ENCODE data around the gene MUC22. TPM values are rescaled to one million over a fixed set of nuclear protein-coding genes. Genes with fewer than 3 reads are reported as not detected.
A peak's percentile ranks its signal among the peaks of the same experiment; 100 is the strongest.
"Not testable (repeated sequence)": the region's sequence is repeated elsewhere in the genome, so short reads cannot be mapped to it uniquely, and the experiment has no call there.

Gene MUC22
- total and polyA plus RNA-seq, 4 donors = 0.02 to 0.11 (median 0.05) TPM

DNA sequence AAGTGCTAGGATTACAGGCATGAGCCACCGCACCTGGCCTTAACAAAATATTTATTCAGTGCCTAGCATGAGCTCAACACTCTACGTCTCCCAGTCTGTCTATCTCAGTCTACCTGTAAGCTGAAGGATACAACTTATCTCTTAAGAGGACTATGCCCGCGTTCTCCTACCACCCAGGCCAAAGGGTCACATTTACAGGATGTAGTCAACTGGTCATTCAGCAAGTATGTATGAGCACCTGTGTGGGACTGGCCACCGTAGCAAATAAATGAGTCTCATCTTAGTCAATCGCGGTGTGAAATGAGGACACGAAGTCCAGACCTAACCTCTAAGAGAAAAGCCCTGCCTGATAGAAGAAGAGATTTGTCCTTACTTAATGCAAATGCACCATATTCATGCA lies 49.9 kb downstream of the MUC22 start:
- H3K9ac ChIP-seq (ENCODE audit: insufficient read depth in 1 of 2, low read length in 2 of 2) = no peak overlapping the region
- 92 to 97% methylated on average over 8 of the region's 8 CpGs for WGBS, 2 donors
- H3K27ac ChIP-seq (ENCODE audit: low read depth in 1 of 2, low read length in 1 of 2) = no peak overlapping the region
- peaks cover 0 to 2% (median 0%) of the 10 kb centered on the region in 3 donors for H3K27me3 ChIP-seq (ENCODE audit: control insufficient read depth in 3 of 3, insufficient read depth in 3 of 3, low read length in 2 of 3)
- TF ChIP-seq, protein P1, sequence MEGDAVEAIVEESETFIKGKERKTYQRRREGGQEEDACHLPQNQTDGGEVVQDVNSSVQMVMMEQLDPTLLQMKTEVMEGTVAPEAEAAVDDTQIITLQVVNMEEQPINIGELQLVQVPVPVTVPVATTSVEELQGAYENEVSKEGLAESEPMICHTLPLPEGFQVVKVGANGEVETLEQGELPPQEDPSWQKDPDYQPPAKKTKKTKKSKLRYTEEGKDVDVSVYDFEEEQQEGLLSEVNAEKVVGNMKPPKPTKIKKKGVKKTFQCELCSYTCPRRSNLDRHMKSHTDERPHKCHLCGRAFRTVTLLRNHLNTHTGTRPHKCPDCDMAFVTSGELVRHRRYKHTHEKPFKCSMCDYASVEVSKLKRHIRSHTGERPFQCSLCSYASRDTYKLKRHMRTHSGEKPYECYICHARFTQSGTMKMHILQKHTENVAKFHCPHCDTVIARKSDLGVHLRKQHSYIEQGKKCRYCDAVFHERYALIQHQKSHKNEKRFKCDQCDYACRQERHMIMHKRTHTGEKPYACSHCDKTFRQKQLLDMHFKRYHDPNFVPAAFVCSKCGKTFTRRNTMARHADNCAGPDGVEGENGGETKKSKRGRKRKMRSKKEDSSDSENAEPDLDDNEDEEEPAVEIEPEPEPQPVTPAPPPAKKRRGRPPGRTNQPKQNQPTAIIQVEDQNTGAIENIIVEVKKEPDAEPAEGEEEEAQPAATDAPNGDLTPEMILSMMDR (IDR thresholded peaks at IDR 0.05; ENCODE audit: control extremely low read depth, extremely low read depth) = no peak
- H3K4me1 ChIP-seq (ENCODE audit: control insufficient read depth in 5 of 5, insufficient read depth in 5 of 5, low read length in 5 of 5) = peaks cover 0 to 10% (median 0%) of the 10 kb centered on the region in 5 donors
- H3K9me3 ChIP-seq (ENCODE audit: control insufficient read depth in 4 of 4, insufficient read depth in 3 of 4, low read length in 3 of 4) = no peaks in the 10 kb centered on the region
- ATAC-seq (ENCODE audit: insufficient read depth, low FRiP score) = no peak
- H3K36me3 ChIP-seq (ENCODE audit: control insufficient read depth in 4 of 4, insufficient read depth in 4 of 4, low read length in 4 of 4) = no peaks in the 10 kb centered on the region
- H3K4me3 ChIP-seq = no peak overlapping the region
- no peak for DNase-seq

DNA sequence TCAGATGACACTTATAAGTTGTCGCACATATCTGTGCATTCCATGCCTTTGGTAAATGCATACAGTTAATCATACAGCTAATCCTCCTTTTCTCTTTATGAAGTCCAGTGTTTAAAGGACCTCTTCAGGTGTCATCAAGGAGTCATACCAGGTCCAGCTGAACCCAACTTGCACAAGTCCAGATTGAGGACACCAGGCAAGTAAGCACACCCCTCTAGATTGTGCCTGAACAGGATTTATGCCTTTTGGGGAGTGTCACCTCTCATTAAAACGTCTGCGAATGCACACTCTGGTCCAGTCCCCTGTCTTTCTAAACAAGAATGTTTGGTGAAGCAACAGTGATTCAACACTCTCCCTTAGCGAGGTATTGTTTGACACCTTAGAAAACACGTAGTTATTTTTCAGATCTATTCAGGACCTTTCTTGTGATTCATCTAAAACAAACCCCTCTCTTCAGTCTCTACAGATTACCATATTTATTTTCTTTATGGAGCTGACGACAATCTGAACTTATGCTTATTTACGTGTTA lies 53.7 kb downstream of the MUC22 start:
- no peak overlapping the region for H3K4me3 ChIP-seq
- H3K4me1 ChIP-seq (ENCODE audit: control insufficient read depth in 5 of 5, insufficient read depth in 5 of 5, low read length in 5 of 5) = no peaks in the 10 kb centered on the region
- H3K27ac ChIP-seq (ENCODE audit: low read depth in 1 of 2, low read length in 1 of 2) = no peak overlapping the region
- peaks cover 0 to 2% (median 0%) of the 10 kb centered on the region in 3 donors for H3K27me3 ChIP-seq (ENCODE audit: control insufficient read depth in 3 of 3, insufficient read depth in 3 of 3, low read length in 2 of 3)
- 86 to 91% methylated on average over 7 of the region's 7 CpGs for WGBS, 2 donors
- H3K36me3 ChIP-seq (ENCODE audit: control insufficient read depth in 4 of 4, insufficient read depth in 4 of 4, low read length in 4 of 4) = no peaks in the 10 kb centered on the region
- H3K9me3 ChIP-seq (ENCODE audit: control insufficient read depth in 4 of 4, insufficient read depth in 3 of 4, low read length in 3 of 4) = no peaks in the 10 kb centered on the region
- no peak overlapping the region for H3K9ac ChIP-seq (ENCODE audit: insufficient read depth in 1 of 2, low read length in 2 of 2)
- DNase-seq = no peak
- TF ChIP-seq, protein P1 (IDR thresholded peaks at IDR 0.05; ENCODE audit: control extremely low read depth, extremely low read depth) = no peak
- no peak for ATAC-seq (ENCODE audit: insufficient read depth, low FRiP score)

DNA sequence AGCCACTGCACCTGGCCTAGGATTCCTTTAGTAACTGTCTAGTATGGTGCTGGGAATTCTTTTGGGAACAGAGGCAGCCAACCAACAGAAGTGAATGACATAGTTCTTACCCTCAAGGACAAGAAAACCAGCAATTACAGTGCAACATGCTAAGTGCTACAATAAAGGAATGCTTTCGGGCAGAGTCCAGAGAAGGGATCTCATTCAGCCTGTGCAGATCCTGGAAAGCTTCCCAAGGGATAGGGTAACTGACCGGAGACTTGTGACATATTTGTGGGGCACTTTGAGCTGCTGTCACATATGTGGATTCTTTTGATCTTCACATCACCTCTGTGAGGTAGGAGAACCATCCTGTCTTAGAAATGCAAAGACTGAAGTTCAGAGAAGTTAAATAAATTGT lies 55.3 kb downstream of the MUC22 start:
- no peaks in the 10 kb centered on the region for H3K9me3 ChIP-seq (ENCODE audit: control insufficient read depth in 4 of 4, insufficient read depth in 3 of 4, low read length in 3 of 4)
- ATAC-seq (ENCODE audit: insufficient read depth, low FRiP score) (no peak), DNase-seq (peak in 1 of 3 donors; percentile 25)
- no peak overlapping the region for H3K4me3 ChIP-seq
- peaks cover 0 to 1% (median 0%) of the 10 kb centered on the region in 5 donors for H3K4me1 ChIP-seq (ENCODE audit: control insufficient read depth in 5 of 5, insufficient read depth in 5 of 5, low read length in 5 of 5)
- H3K9ac ChIP-seq (ENCODE audit: insufficient read depth in 1 of 2, low read length in 2 of 2) = no peak overlapping the region
- peaks cover 0 to 2% (median 0%) of the 10 kb centered on the region in 3 donors for H3K27me3 ChIP-seq (ENCODE audit: control insufficient read depth in 3 of 3, insufficient read depth in 3 of 3, low read length in 2 of 3)
- WGBS, 2 donors = 44 to 90% methylated on average over 2 of the region's 2 CpGs
- no peak overlapping the region for H3K27ac ChIP-seq (ENCODE audit: low read depth in 1 of 2, low read length in 1 of 2)
- no peaks in the 10 kb centered on the region for H3K36me3 ChIP-seq (ENCODE audit: control insufficient read depth in 4 of 4, insufficient read depth in 4 of 4, low read length in 4 of 4)
- TF ChIP-seq, protein P1 (IDR thresholded peaks at IDR 0.05; ENCODE audit: control extremely low read depth, extremely low read depth) = no peak

DNA sequence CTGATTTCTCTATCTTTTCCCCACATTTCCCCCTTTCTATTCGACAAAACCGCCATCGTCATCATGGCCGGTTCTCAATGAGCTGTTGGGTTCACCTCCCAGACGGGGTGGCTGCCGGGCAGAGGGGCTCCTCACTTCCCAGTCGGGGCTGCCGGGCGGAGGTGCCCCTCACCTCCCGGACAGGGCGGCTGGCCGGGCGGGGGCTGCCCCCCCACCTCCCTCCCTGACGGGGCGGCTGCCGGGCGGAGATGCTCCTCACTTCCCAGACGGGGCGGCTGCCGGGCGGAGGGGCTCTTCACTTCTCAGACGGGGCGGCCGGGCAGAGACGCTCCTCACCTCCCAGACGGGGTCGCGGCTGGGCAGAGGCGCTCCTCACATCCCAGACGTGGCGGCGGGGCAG lies 56.8 kb downstream of the MUC22 start:
- not testable (repeated sequence) for H3K9me3 ChIP-seq (ENCODE audit: control insufficient read depth in 4 of 4, insufficient read depth in 3 of 4, low read length in 3 of 4); DNase-seq; H3K27ac ChIP-seq (ENCODE audit: low read depth in 1 of 2, low read length in 1 of 2); H3K4me1 ChIP-seq (ENCODE audit: control insufficient read depth in 5 of 5, insufficient read depth in 5 of 5, low read length in 5 of 5); H3K36me3 ChIP-seq (ENCODE audit: control insufficient read depth in 4 of 4, insufficient read depth in 4 of 4, low read length in 4 of 4); ATAC-seq (ENCODE audit: insufficient read depth, low FRiP score); H3K27me3 ChIP-seq (ENCODE audit: control insufficient read depth in 3 of 3, insufficient read depth in 3 of 3, low read length in 2 of 3); H3K9ac ChIP-seq (ENCODE audit: insufficient read depth in 1 of 2, low read length in 2 of 2); H3K4me3 ChIP-seq
- WGBS, 2 donors = 89 to 91% methylated on average over 19 to 32 of the region's 32 CpGs

- not testable (repeated sequence) for H3K4me3 ChIP-seq; H3K27ac ChIP-seq (ENCODE audit: low read depth in 1 of 2, low read length in 1 of 2); H3K36me3 ChIP-seq (ENCODE audit: control insufficient read depth in 4 of 4, insufficient read depth in 4 of 4, low read length in 4 of 4); H3K9me3 ChIP-seq (ENCODE audit: control insufficient read depth in 4 of 4, insufficient read depth in 3 of 4, low read length in 3 of 4); DNase-seq; H3K9ac ChIP-seq (ENCODE audit: insufficient read depth in 1 of 2, low read length in 2 of 2); H3K27me3 ChIP-seq (ENCODE audit: control insufficient read depth in 3 of 3, insufficient read depth in 3 of 3, low read length in 2 of 3); ATAC-seq (ENCODE audit: insufficient read depth, low FRiP score)
- H3K4me1 ChIP-seq (ENCODE audit: control insufficient read depth in 5 of 5, insufficient read depth in 5 of 5, low read length in 5 of 5) = peaks cover 0 to 11% (median 4%) of the 10 kb centered on the region in 5 donors
- WGBS, 2 donors = 77 to 86% methylated on average over 3 to 7 of the region's 11 CpGs
Observed at GRCh38 chr6:31067891-31068668, 57.8 kb downstream of the MUC22 start.

All from lung (tissue), 12 donors.